ENCODE measurements around the gene COL23A1. TPM values are rescaled to one million over a fixed set of nuclear protein-coding genes. Genes with fewer than 3 reads are reported as not detected.

The COL23A1 gene
- total and polyA plus RNA-seq, 2 of the 8 experiments (the other 6 are each of a cell fraction or from before 2014, with no cell fraction given) = 3.1 to 4.7 TPM

DNA sequence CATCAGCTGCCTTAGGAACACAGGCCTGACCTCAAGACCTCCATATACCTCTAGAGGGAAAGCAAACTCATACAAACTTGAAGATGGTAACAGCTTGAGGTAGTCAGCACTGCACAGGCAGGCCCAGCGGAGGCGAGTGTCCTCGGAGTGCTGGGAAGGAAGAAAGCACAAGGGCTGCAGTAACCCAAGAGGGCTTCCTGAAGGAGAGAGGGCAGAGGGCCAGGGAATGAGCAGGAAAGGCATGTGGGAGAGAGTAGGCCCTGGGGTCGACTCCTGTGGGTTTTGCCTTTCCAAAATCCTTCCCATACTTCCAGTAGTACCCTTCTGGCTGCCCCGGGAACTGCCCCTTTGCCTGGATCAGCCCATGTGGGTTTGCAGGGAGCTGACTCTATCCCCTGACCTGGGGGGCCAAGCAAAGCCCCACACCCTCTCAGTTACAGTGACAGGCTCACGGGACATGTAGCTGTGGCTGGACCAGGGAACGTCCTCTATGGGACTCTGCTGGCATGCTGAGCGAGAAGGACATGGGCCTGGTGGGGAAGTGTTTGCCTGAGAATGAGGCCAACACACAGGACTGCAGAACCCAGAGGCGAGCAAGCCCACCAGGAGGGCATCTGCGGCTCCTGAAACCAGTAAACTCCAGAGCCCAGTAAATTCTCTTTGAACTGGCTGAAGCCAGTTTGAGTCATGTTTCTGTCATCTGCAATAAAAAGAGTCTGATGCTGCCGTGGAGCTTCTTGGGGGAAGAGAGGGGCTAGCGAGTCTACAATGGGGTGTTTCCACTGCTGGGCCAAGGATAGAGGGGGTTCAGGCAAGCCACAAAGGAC lies 64.1 kb downstream of the COL23A1 start:
- H3K4me3 ChIP-seq (ENCODE audit: extremely low read depth in 1 of 4, insufficient read depth in 2 of 4, low read depth in 3 of 4, low read length in 4 of 4) = no peak overlapping the region
- peak overlapping the region; percentile 93 for H3K4ac ChIP-seq (replicated peaks; ENCODE audit: insufficient read length, low read depth, low read length)
- FAIRE-seq (no peak), DNase-seq (ENCODE audit: low read depth in 1 of 2, low spot score in 2 of 2) (no peak)
- no peaks in the 10 kb centered on the region; a peak in 1 of 4 replicates for H3K9me3 ChIP-seq (ENCODE audit: insufficient read depth in 2 of 2, low read depth in 1 of 2, low read length in 1 of 2)
- H2BK5ac ChIP-seq (ENCODE audit: low read depth, low read length) = peak overlapping the region; percentile 60; the same call in 1 of the 2 replicates
- peak overlapping the region; percentile 66; the same call in 1 of the 2 replicates for H2AK5ac ChIP-seq (ENCODE audit: low read depth, low read length)
- peak overlapping the region; percentile 61; the same call in 1 of the 2 replicates for H2BK20ac ChIP-seq (ENCODE audit: low read length)
- H3K9ac ChIP-seq (replicated peaks in 1 of 4; ENCODE audit: extremely low read depth in 1 of 4, low read depth in 3 of 4, low read length in 3 of 4) = no peak overlapping the region; a peak in 1 of 7 replicates
- H2BK15ac ChIP-seq (ENCODE audit: low read length) = peak overlapping the region; percentile 47
- ChIA-PET CTCF (ENCODE audit: partially characterized antibody) (interaction anchor here (0.5 to 1.6 kb wide), 5 partner anchors 10 to 343 kb away, joined by 3 to 6 read pairs (median 3); no protein-coding TSS in a partner anchor), POLR2A (ENCODE audit: partially characterized antibody) (interaction anchor here (1.0 to 1.2 kb wide), 2 partner anchors 9 to 18 kb away, joined by 3 read pairs; no protein-coding TSS in a partner anchor)
- peak overlapping the region; percentile 91 for H3K18ac ChIP-seq (ENCODE audit: extremely low read depth, low read length)
- 0 out of 2 replicates have a peak overlapping the region, but pooled peaks have one; percentile 27 for H2AFZ ChIP-seq (ENCODE audit: low read length)
- H3K4me2 ChIP-seq (ENCODE audit: insufficient read depth in 1 of 2, low read depth in 2 of 2, low read length in 2 of 2) = peak overlapping the region; percentile 45 to 46; a peak in 1 of 4 replicates
- no peak overlapping the region for H2BK120ac ChIP-seq (replicated peaks; ENCODE audit: low read depth, low read length)
- H3K23me2 ChIP-seq (ENCODE audit: low read depth, low read length) = no peaks in the 10 kb centered on the region
- WGBS, 2 experiments (ENCODE audit: extremely low coverage in 1 of 2, insufficient coverage in 1 of 2, insufficient read length in 1 of 2, insufficient replicate concordance in 2 of 2, low coverage in 1 of 2, low lambda C conversion rate in 2 of 2, missing lambda C conversion rate in 1 of 2) = 80% methylated on average over 12 of the region's 12 CpGs; no CpG with 5 or more reads in 1 of the 2 experiments
- no peak overlapping the region for H3K23ac ChIP-seq (ENCODE audit: insufficient read length)
- no peaks in the 10 kb centered on the region for H3K36me3 ChIP-seq (ENCODE audit: control insufficient read depth in 2 of 4, insufficient read depth in 4 of 4, low read length in 3 of 4)
- peak overlapping the region; percentile 90; the same call in 1 of the 2 replicates for H2BK12ac ChIP-seq (ENCODE audit: low read depth, low read length)
- peaks cover 0 to 2% of the 10 kb centered on the region in 2 experiments for H4K20me1 ChIP-seq (replicated peaks in 1 of 2; ENCODE audit: control insufficient read depth in 1 of 2, insufficient read depth in 2 of 2, low read length in 2 of 2)
- H4K5ac ChIP-seq (ENCODE audit: insufficient read length, low read depth, low read length) = no peak overlapping the region
- H3K4me1 ChIP-seq (replicated peaks in 1 of 4; ENCODE audit: control insufficient read depth in 3 of 4, insufficient read depth in 4 of 4, low read length in 3 of 4) = peaks cover 0 to 17% (median 13%) of the 10 kb centered on the region in 4 experiments; a peak in 6 of 7 replicates
- H3K14ac ChIP-seq (ENCODE audit: insufficient read length) = no peak overlapping the region
- H4K8ac ChIP-seq (ENCODE audit: extremely low read depth, insufficient read depth, low read length) = no peak overlapping the region; the same call in 1 of the 2 replicates
- H3K79me1 ChIP-seq (ENCODE audit: low read depth, low read length) = no peaks in the 10 kb centered on the region
- H3K27ac ChIP-seq (ENCODE audit: low read depth, low read length) = no peak overlapping the region; the same call in 1 of the 2 replicates
- H4K91ac ChIP-seq (replicated peaks; ENCODE audit: insufficient read length, low read length) = peak overlapping the region; percentile 86
- H3K56ac ChIP-seq (replicated peaks; ENCODE audit: insufficient read length, low read depth, low read length) = no peak overlapping the region
- TF ChIP-seq POU5F1 (IDR thresholded peaks at IDR 0.05; ENCODE audit: low read depth, low read length) (no peak), BCL11A (IDR thresholded peaks at IDR 0.05; ENCODE audit: low read depth in 2 of 2, low read length in 2 of 2) (no peak), CBX8 (IDR thresholded peaks at IDR 0.05; ENCODE audit: borderline replicate concordance, low read depth, low read length) (no peak), NRF1 (IDR thresholded peaks at IDR 0.05; ENCODE audit: low read depth, low read length) (no peak)
- H3K79me2 ChIP-seq (ENCODE audit: control insufficient read depth in 1 of 2, insufficient read depth in 2 of 2, low read length in 2 of 2) = no peaks in the 10 kb centered on the region
- H3K27me3 ChIP-seq (replicated peaks in 1 of 4; ENCODE audit: control insufficient read depth in 3 of 4, extremely low read depth in 1 of 4, insufficient read depth in 3 of 4, low read length in 3 of 4) = no peaks in the 10 kb centered on the region; a peak in 1 of 7 replicates

All from H1 (cell line).